ENCODE data around the gene GALK2. TPM values are rescaled to one million over a fixed set of nuclear protein-coding genes. Genes with fewer than 3 reads are reported as not detected.

The GALK2 gene
- total and polyA plus RNA-seq, 2 of the 4 experiments (the other 2 are of a cell fraction), result 27.0 to 63.6 TPM

GRCh38 chr15:49320351-49320750 is 150.3 kb downstream of the GALK2 start:
- no peak overlapping the region for H2BK15ac ChIP-seq (ENCODE audit: low read depth, low read length)
- no peak overlapping the region for H3K4me3 ChIP-seq (ENCODE audit: insufficient read depth, low read depth, low read length)
- no peak overlapping the region for H2BK20ac ChIP-seq (ENCODE audit: low read depth, low read length)
- H2BK120ac ChIP-seq (ENCODE audit: low read depth, low read length), result no peak overlapping the region
- peaks cover 13% of the 10 kb centered on the region for H3K36me3 ChIP-seq (ENCODE audit: control insufficient read depth, insufficient read depth, low read length)
- no peak for ATAC-seq (ENCODE audit: low read depth)
- H4K20me1 ChIP-seq (ENCODE audit: insufficient read depth, low read length), result no peaks in the 10 kb centered on the region
- H3K27ac ChIP-seq (ENCODE audit: insufficient read depth, low read length), result no peak overlapping the region
- WGBS, 2 experiments (ENCODE audit: extremely low coverage in 2 of 2, insufficient read length in 1 of 2), result no CpG with 5 or more reads among the region's 1 CpG
- no peak overlapping the region for H4K91ac ChIP-seq (ENCODE audit: insufficient read depth, low read depth, low read length)
- no peak overlapping the region for H4K8ac ChIP-seq (ENCODE audit: low read depth in 2 of 2, low read length in 2 of 2)
- H3K4me1 ChIP-seq (ENCODE audit: control insufficient read depth, insufficient read depth, low read length), result 0 out of 2 replicates have a peak, but pooled peaks cover 1% of the 10 kb centered on the region
- intact Hi-C loops (cut with micrococcal nuclease) (no loop called here), in situ Hi-C loops (cut with MboI; ENCODE audit: low sequenced_read_pairs) (no loop called here), dilution Hi-C loops (cut with HindIII; ENCODE audit: low sequenced_read_pairs, unreplicated experiment) (no loop called here)
- H3K4me2 ChIP-seq (ENCODE audit: low read depth, low read length), result no peak overlapping the region
- H3K9me3 ChIP-seq (ENCODE audit: control insufficient read depth, insufficient read depth, low read length), result no peaks in the 10 kb centered on the region
- no TSS peak for BruUV-seq (replicated peaks)
- no peak overlapping the region for H3K56ac ChIP-seq (ENCODE audit: extremely low read depth, insufficient read depth, low read length)
- H3K4ac ChIP-seq (ENCODE audit: low read depth, low read length), result no peak overlapping the region
- no peak for DNase-seq
- POLR2A ChIA-PET (ENCODE audit: unreplicated experiment), result no interaction called here
- H3K27me3 ChIP-seq (ENCODE audit: control insufficient read depth, insufficient read depth, low read length), result no peaks in the 10 kb centered on the region
- H3K9me1 ChIP-seq (ENCODE audit: insufficient read depth, low read length), result 0 out of 2 replicates have a peak, but pooled peaks cover 3% of the 10 kb centered on the region
- no peak overlapping the region for H4K5ac ChIP-seq (ENCODE audit: low read depth, low read length)
- H3K14ac ChIP-seq (replicated peaks; ENCODE audit: low read depth, low read length), result no peak overlapping the region
- H2BK5ac ChIP-seq (ENCODE audit: low read depth, low read length, poor library complexity, severe bottlenecking), result no peak overlapping the region
- H2AK5ac ChIP-seq (ENCODE audit: low read depth, low read length), result no peak overlapping the region
- H2AFZ ChIP-seq (replicated peaks; ENCODE audit: low read length, poor library complexity), result no peak overlapping the region
- H3K23ac ChIP-seq (ENCODE audit: low read depth, low read length), result no peak overlapping the region
- H3K9ac ChIP-seq (ENCODE audit: low read depth, low read length), result no peak overlapping the region
- TF ChIP-seq RFX5 (IDR thresholded peaks at IDR 0.05; ENCODE audit: low read depth, low read length) (no peak), CHD1 (IDR thresholded peaks at IDR 0.05; ENCODE audit: low read depth, low read length) (no peak), MAZ (IDR thresholded peaks at IDR 0.05; ENCODE audit: borderline replicate concordance, low read depth, low read length) (no peak), FOS (IDR thresholded peaks at IDR 0.05; ENCODE audit: low read depth, low read length) (no peak), POLR2A (IDR thresholded peaks at IDR 0.05; ENCODE audit: low read depth, low read length) (no peak)
- TF ChIP-seq, protein P1, sequence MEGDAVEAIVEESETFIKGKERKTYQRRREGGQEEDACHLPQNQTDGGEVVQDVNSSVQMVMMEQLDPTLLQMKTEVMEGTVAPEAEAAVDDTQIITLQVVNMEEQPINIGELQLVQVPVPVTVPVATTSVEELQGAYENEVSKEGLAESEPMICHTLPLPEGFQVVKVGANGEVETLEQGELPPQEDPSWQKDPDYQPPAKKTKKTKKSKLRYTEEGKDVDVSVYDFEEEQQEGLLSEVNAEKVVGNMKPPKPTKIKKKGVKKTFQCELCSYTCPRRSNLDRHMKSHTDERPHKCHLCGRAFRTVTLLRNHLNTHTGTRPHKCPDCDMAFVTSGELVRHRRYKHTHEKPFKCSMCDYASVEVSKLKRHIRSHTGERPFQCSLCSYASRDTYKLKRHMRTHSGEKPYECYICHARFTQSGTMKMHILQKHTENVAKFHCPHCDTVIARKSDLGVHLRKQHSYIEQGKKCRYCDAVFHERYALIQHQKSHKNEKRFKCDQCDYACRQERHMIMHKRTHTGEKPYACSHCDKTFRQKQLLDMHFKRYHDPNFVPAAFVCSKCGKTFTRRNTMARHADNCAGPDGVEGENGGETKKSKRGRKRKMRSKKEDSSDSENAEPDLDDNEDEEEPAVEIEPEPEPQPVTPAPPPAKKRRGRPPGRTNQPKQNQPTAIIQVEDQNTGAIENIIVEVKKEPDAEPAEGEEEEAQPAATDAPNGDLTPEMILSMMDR (conservative IDR thresholded peaks at IDR 0.05; ENCODE audit: low read depth, low read length), result no peak
- H3K18ac ChIP-seq (ENCODE audit: low read depth, low read length), result no peak overlapping the region
- H2AK9ac ChIP-seq (replicated peaks; ENCODE audit: low read depth, low read length, poor library complexity), result no peak overlapping the region
- CTCF ChIA-PET, result no interaction called here
- H3K79me1 ChIP-seq (ENCODE audit: low read depth in 1 of 2, low read length in 2 of 2), result peaks cover 3% of the 10 kb centered on the region in 2 experiments; a peak in 2 of 4 replicates
